HepG2 (cell line): ENCODE data around the gene ZFTA. TPM values are rescaled to one million over a fixed set of nuclear protein-coding genes. Genes with fewer than 3 reads are reported as not detected.
"Not testable (repeated sequence)": the region's sequence is repeated elsewhere in the genome, so short reads cannot be mapped to it uniquely, and the experiment has no call there.

Source experiments
- ATAC-seq: fragments of 200-7000 bp; cut with Tn5 transposase; 3 replicates; pipeline ENCODE4 v1.9.1; 2020; ENCODE audit warnings: mild to moderate bottlenecking, moderate library complexity
- BruUV-seq: library from RNA; stranded (reverse); fragments of 400-500 nt; replicated peaks from 2 replicates; lab custom pipeline; 2021; lab: Mats Ljungman, UMichigan
- CTCF ChIA-PET: fragments of 300-600 bp; formaldehyde crosslinking; extraction: SDS; loops from one replicate; lab custom pipeline; 2021; ENCODE audit warnings: low total read pairs, inconsistent platforms, low intra/inter-chr PET ratio; lab: Yijun Ruan, JAX
- POLR2A ChIA-PET: fragments of 350-600 bp; sonication (Branson Sonifier 250); formaldehyde crosslinking; loops from one replicate; lab custom pipeline; 2020; ENCODE audit warnings: antibody characterized with exemption, inconsistent platforms; lab: Yijun Ruan, JAX
- DNase-seq: peaks from one replicate; pipeline ENCODE4 v3.0.0-alpha.2; 2015; ENCODE audit warnings: low spot score
- FAIRE-seq: peaks from 3 replicates; lab custom pipeline; 2011; peaks lifted over from hg19 to GRCh38; lab: Jason Lieb, UNC
- H2AFZ ChIP-seq: one replicate; pipeline ENCODE4 v1.6.1; 2011; ENCODE audit warnings: low read length, inconsistent platforms
- H3K27ac ChIP-seq: fragments of 300-600 bp; 3 replicates; pipeline ENCODE4 v1.8.0; 2011; ENCODE audit warnings: mixed run types, mild to moderate bottlenecking, mixed read lengths, low read length, inconsistent platforms; ENCODE audit not compliant: insufficient read depth; ENCODE audit errors: extremely low read length
- H3K27me3 ChIP-seq, 2 experiments: fragments of 200-600 bp in 1 of 2; 2 replicates in 1 of 2; 3 replicates in 1 of 2; pipeline versions ENCODE4 v1.6.0 to v1.8.0; 2011; ENCODE audit warnings: low read length in 2 of 2, mild to moderate bottlenecking in 2 of 2, moderate library complexity in 2 of 2, inconsistent platforms in 1 of 2; ENCODE audit not compliant: insufficient read depth in 2 of 2, control insufficient read depth in 1 of 2
- H3K36me3 ChIP-seq, 2 experiments: fragments of 200-600 bp in 1 of 2; replicated peaks in 1 of 2; 2 replicates in 1 of 2; 3 replicates in 1 of 2; pipeline versions ENCODE4 v1.5.1 to v1.8.0; 2011; ENCODE audit warnings: low read length in 2 of 2, inconsistent platforms in 1 of 2; ENCODE audit not compliant: insufficient read depth in 2 of 2, control insufficient read depth in 1 of 2
- H3K4me1 ChIP-seq: 2 replicates; pipeline ENCODE4 v1.5.1; 2012; ENCODE audit warnings: low read length, inconsistent platforms; ENCODE audit not compliant: insufficient read depth
- H3K4me2 ChIP-seq: 2 replicates; pipeline ENCODE4 v1.6.0; 2011; ENCODE audit warnings: low read depth, low read length, inconsistent platforms
- H3K4me3 ChIP-seq, 3 experiments: fragments of 200-600 bp in 1 of 3; sonication (generic), shearing (Covaris generic) in 1 of 3; replicated peaks in 1 of 3; 2 replicates each; pipeline ENCODE4 v1.5.1; 2011 to 2016; ENCODE audit warnings: low read length in 3 of 3, inconsistent platforms in 2 of 3, low read depth in 2 of 3, mild to moderate bottlenecking in 2 of 3, control low read depth in 1 of 3, mixed read lengths in 1 of 3; ENCODE audit not compliant: insufficient read depth in 1 of 3
- H3K79me2 ChIP-seq: one replicate; pipeline ENCODE4 v1.6.1; 2011; ENCODE audit warnings: low read length, inconsistent platforms; ENCODE audit not compliant: insufficient read depth
- H3K9ac ChIP-seq: 2 replicates; pipeline ENCODE4 v1.6.0; 2011; ENCODE audit warnings: mild to moderate bottlenecking, low read depth, low read length, inconsistent platforms; ENCODE audit not compliant: insufficient read depth
- H3K9me3 ChIP-seq: 2 replicates; pipeline ENCODE4 v1.5.1; 2012; ENCODE audit warnings: mild to moderate bottlenecking, low read length
- H4K20me1 ChIP-seq: 2 replicates; pipeline ENCODE4 v1.6.0; 2011; ENCODE audit warnings: inconsistent platforms, mild to moderate bottlenecking, low read length, moderate library complexity; ENCODE audit not compliant: insufficient read depth
- CBX1 ChIP-seq: IDR thresholded peaks from one replicate; pipeline ENCODE4 v1.6.1; 2016; ENCODE audit warnings: antibody characterized with exemption, low read depth
- CEBPB ChIP-seq: IDR thresholded peaks from 2 replicates; pipeline ENCODE4 v1.6.1; 2011; ENCODE audit warnings: low read depth, low read length, improper control_type of control experiment, borderline replicate concordance
- GATAD2A ChIP-seq: IDR thresholded peaks from 2 replicates; pipeline ENCODE4 v1.6.1; 2016
- NR2F6 ChIP-seq, 2 experiments: IDR thresholded peaks; 2 replicates each; pipeline ENCODE4 v1.6.1; 2016; ENCODE audit warnings: antibody characterized with exemption in 1 of 2, mild to moderate bottlenecking in 1 of 2
- SETDB1 ChIP-seq: sonication (generic); formaldehyde crosslinking; IDR thresholded peaks from 2 replicates; pipeline ENCODE4 v1.5.1; 2020; ENCODE audit warnings: missing genetic modification reagents, mild to moderate bottlenecking, borderline replicate concordance
- SRY ChIP-seq: sonication (generic); formaldehyde crosslinking; IDR thresholded peaks from 2 replicates; pipeline ENCODE4 v1.8.0; 2022; ENCODE audit warnings: mild to moderate bottlenecking, missing genetic modification reagents
- TEAD3 ChIP-seq: optimal IDR thresholded peaks from 2 replicates; pipeline ENCODE3; 2016; ENCODE audit warnings: borderline replicate concordance
- THYN1 ChIP-seq: sonication (generic); formaldehyde crosslinking; IDR thresholded peaks from 2 replicates; pipeline ENCODE4 v1.8.1; 2023; ENCODE audit warnings: low read depth, mild to moderate bottlenecking, moderate library complexity, missing genetic modification reagents, borderline replicate concordance
- ZNF317 ChIP-seq: sonication (generic); formaldehyde crosslinking; IDR thresholded peaks from 2 replicates; pipeline ENCODE4 v1.5.0; 2020; ENCODE audit warnings: mild to moderate bottlenecking, missing genetic modification reagents
- ZNF441 ChIP-seq: sonication (generic); formaldehyde crosslinking; IDR thresholded peaks from 2 replicates; pipeline ENCODE4 v1.7.0; 2021; ENCODE audit warnings: missing genetic modification reagents, borderline replicate concordance
- ZNF564 ChIP-seq: sonication (generic); formaldehyde crosslinking; IDR thresholded peaks from 2 replicates; pipeline ENCODE4 v1.8.1; 2023; ENCODE audit warnings: mild to moderate bottlenecking, missing genetic modification reagents
- ZNF660 ChIP-seq: sonication (generic); formaldehyde crosslinking; IDR thresholded peaks from 2 replicates; pipeline ENCODE4 v1.5.1; 2020; ENCODE audit warnings: mild to moderate bottlenecking, low read depth, missing genetic modification reagents, borderline replicate concordance
- ZNF768 ChIP-seq: sonication (generic); formaldehyde crosslinking; IDR thresholded peaks from 2 replicates; pipeline ENCODE4 v1.4.0; 2020; ENCODE audit warnings: missing genetic modification reagents
- WGBS: methylation state at CpG from one replicate; pipeline ENCODE4 v1.1.6; 2017; ENCODE audit warnings: low lambda C conversion rate; 5-methylcytosine and 5-hydroxymethylcytosine counted together
- in situ Hi-C: cut with HindIII; loops from 2 replicates; pipeline ENCODE4 v1.10.0; 2017; ENCODE audit warnings: low pct_unique_long_range_greater_than_20kb; ENCODE audit not compliant: extremely low pct_ligation_motif_present
- intact Hi-C: fragments of 100-400 bp; cut with micrococcal nuclease; formaldehyde crosslinking; loops from one replicate; pipeline ENCODE4 v1.10.0; 2022; ENCODE audit not compliant: unreplicated experiment
- polyA plus RNA-seq, 8 experiments: library from polyadenylated mRNA; depleted of rRNA in 3 of 8; stranded (reverse) in 7 of 8; unstranded in 1 of 8; fragments of >200 nt; fragmentation: Illumina TruSeq in 4 of 8; extraction: Trizol in 4 of 8; gene quantifications; 2 replicates each; pipeline versions ENCODE4 v1.2.1 to v1.2.3, GENCODE V29; 2011 to 2016; ENCODE audit warnings: low read depth in 4 of 8, missing spikeins in 1 of 8, mixed read lengths in 1 of 8; ENCODE audit not compliant: insufficient read depth in 1 of 8
- total RNA-seq, 5 experiments: library from RNA; depleted of rRNA; stranded (reverse); fragments of >200 nt; fragmentation: Illumina TruSeq; extraction: Trizol; gene quantifications; 2 replicates each; pipeline ENCODE4 v1.2.3, GENCODE V29; 2016; ENCODE audit warnings: low read depth in 1 of 5
- TF ChIP-seq, protein P1 (sequence below): sonication (generic); formaldehyde crosslinking; IDR thresholded peaks from 2 replicates; pipeline ENCODE4 v1.4.0; 2020; ENCODE audit warnings: missing genetic modification reagents, mild to moderate bottlenecking, borderline replicate concordance
- TF ChIP-seq, protein P2 (sequence below): sonication (generic); formaldehyde crosslinking; IDR thresholded peaks from 2 replicates; pipeline ENCODE4 v1.5.0; 2020; ENCODE audit warnings: mild to moderate bottlenecking, missing genetic modification reagents

Gene ZFTA
- total and polyA plus RNA-seq, 2 of the 13 experiments (the other 11 are each of a cell fraction or from before 2014, with no cell fraction given): 3.9 to 10.4 TPM

DNA sequence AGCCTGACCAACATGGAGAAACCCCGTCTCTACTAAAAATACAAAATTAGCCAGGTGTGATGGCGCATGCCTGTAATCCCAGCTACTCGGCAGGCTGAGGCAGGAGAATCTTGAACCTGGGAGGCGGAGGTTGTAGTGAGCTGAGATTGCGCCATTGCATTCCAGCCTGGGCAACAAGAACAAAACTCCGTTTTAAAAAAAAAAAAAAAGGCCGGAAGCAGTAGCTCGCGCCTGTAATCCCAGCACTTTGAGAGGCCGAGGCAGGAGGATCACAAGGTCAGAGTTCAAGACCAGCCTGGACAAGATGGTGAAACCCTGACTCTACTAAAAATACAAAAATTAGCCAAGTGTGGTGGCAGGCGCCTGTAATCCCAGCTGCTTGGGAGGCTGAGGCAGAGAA is 41.8 kb upstream of the ZFTA start (continued):
- TF ChIP-seq, protein P1, sequence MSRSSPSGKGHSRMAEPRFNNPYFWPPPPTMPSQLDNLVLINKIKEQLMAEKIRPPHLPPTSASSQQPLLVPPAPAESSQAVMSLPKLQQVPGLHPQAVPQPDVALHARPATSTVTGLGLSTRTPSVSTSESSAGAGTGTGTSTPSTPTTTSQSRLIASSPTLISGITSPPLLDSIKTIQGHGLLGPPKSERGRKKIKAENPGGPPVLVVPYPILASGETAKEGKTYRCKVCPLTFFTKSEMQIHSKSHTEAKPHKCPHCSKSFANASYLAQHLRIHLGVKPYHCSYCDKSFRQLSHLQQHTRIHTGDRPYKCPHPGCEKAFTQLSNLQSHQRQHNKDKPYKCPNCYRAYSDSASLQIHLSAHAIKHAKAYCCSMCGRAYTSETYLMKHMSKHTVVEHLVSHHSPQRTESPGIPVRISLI (CRISPR knock-in tag): peak; percentile 78; the same call in 1 of the 2 replicates
- TF ChIP-seq CEBPB (peak; percentile 49; the same call in 1 of the 2 replicates), ZNF441 (CRISPR knock-in tag) (0 out of 2 replicates have a peak, but pooled peaks have one; percentile 38), GATAD2A (CRISPR knock-in tag) (peak; percentile 17; the same call in 1 of the 2 replicates), TEAD3 (CRISPR knock-in tag) (peak; percentile 89), NR2F6 (IDR thresholded peaks at IDR 0.05) (peak; percentile 52)
- TF ChIP-seq NR2F6 (CRISPR knock-in tag; IDR thresholded peaks at IDR 0.05): not testable (repeated sequence)
- TF ChIP-seq, all 625 proteins: peak for 20; not testable (repeated sequence) for 605

DNA sequence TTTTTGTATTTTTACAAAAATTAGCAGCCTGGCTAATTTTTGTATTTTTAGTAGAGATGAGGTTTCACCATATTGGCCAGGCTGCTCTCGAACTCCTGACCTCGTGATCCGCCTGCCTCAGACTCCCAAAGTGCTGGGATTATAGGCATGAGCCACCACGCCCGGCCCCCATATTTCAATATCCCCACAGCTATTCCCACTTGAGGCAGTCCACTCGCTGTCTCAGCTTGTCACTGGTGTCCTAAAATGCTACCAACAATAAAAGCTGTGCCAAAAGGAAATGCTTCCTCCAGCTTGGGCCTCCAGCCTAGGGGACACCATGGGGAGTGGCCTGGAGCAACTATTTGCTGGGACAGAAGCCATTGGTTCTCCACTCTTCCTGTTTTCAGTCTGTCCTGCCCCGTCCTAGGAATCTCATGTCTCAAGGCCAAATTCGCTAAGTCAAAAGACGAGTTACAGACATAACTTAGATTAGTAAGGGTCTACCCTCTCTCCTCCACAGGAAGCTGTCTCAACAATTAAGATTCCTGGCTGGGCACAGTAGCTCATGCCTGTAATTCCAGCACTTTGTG is 37.4 kb upstream of the ZFTA start:
- peaks cover 21% of the 10 kb centered on the region for H3K4me1 ChIP-seq
- H3K4me3 ChIP-seq: no peak overlapping the region
- in situ Hi-C loops: no loop called here
- H3K9ac ChIP-seq: no peak overlapping the region
- ATAC-seq: no peak
- no peak overlapping the region for H2AFZ ChIP-seq
- over 99% methylated on average over 9 of the region's 9 CpGs for WGBS
- DNase-seq: no peak
- H3K9me3 ChIP-seq: no peaks in the 10 kb centered on the region
- peaks cover 2% of the 10 kb centered on the region for H3K79me2 ChIP-seq
- no peaks in the 10 kb centered on the region for H3K36me3 ChIP-seq
- no peak for TF ChIP-seq ZNF660
- no peak for TF ChIP-seq ZNF768
- no peak for TF ChIP-seq THYN1 (CRISPR knock-in tag)
- no peak for TF ChIP-seq ZNF564
- TF ChIP-seq, protein P2, sequence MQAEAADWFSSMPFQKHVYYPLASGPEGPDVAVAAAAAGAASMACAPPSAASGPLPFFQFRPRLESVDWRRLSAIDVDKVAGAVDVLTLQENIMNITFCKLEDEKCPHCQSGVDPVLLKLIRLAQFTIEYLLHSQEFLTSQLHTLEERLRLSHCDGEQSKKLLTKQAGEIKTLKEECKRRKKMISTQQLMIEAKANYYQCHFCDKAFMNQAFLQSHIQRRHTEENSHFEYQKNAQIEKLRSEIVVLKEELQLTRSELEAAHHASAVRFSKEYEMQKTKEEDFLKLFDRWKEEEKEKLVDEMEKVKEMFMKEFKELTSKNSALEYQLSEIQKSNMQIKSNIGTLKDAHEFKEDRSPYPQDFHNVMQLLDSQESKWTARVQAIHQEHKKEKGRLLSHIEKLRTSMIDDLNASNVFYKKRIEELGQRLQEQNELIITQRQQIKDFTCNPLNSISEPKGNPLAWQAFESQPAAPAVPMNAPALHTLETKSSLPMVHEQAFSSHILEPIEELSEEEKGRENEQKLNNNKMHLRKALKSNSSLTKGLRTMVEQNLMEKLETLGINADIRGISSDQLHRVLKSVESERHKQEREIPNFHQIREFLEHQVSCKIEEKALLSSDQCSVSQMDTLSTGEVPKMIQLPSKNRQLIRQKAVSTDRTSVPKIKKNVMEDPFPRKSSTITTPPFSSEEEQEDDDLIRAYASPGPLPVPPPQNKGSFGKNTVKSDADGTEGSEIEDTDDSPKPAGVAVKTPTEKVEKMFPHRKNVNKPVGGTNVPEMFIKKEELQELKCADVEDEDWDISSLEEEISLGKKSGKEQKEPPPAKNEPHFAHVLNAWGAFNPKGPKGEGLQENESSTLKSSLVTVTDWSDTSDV (CRISPR knock-in tag): no peak
- TF ChIP-seq SETDB1 (CRISPR knock-in tag): no peak
- TF ChIP-seq CBX1: no peak
- no peak for TF ChIP-seq ZNF317 (CRISPR knock-in tag)
- TF ChIP-seq SRY: no peak
- no TSS peak for BruUV-seq
- no peak overlapping the region for H3K4me2 ChIP-seq
- ChIA-PET CTCF (no interaction called here), POLR2A (no interaction called here)
- intact Hi-C loops: no loop called here
- no peak overlapping the region for H3K27ac ChIP-seq
- no peaks in the 10 kb centered on the region for H3K27me3 ChIP-seq
- H4K20me1 ChIP-seq: no peaks in the 10 kb centered on the region
- FAIRE-seq: no peak
